Activated CD8-positive, alpha-beta T cell treated with anti-CD3 and anti-CD28 coated beads for 36 hours (primary cell): ENCODE results near the gene ZNF81. TPM values are rescaled to one million over a fixed set of nuclear protein-coding genes. Genes with fewer than 3 reads are reported as not detected.
A peak's percentile ranks its signal among the peaks of the same experiment; 100 is the strongest.

Experiments
- ATAC-seq: fragments of 200-7000 bp; cut with Tn5 transposase; one replicate; pipeline ENCODE4 v1.10.0; 2021; ENCODE audit warnings: mild to moderate bottlenecking, moderate library complexity
- CTCF ChIA-PET: fragments of 350-600 bp; sonication (Branson Sonifier 250); formaldehyde crosslinking; loops from one replicate; lab custom pipeline; 2021; ENCODE audit warnings: antibody characterized with exemption; lab: Charles Lee
- POLR2A ChIA-PET: fragments of 350-600 bp; sonication (Branson Sonifier 250); formaldehyde crosslinking; loops from one replicate; lab custom pipeline; 2021; ENCODE audit warnings: antibody characterized with exemption; lab: Charles Lee
- DNase-seq: peaks from one replicate; pipeline ENCODE4 v3.0.0-alpha.2; 2020
- H3K27ac Mint-ChIP-seq: one replicate; pipeline ENCODE4 v1.8.0; 2021; ENCODE audit warnings: mild to moderate bottlenecking, mixed read lengths
- H3K27me3 Mint-ChIP-seq: one replicate; pipeline ENCODE4 v1.8.0; 2021; ENCODE audit warnings: mixed read lengths
- H3K36me3 Mint-ChIP-seq: one replicate; pipeline ENCODE4 v1.8.0; 2021; ENCODE audit warnings: low read depth, mixed read lengths
- H3K4me1 Mint-ChIP-seq: one replicate; pipeline ENCODE4 v1.8.0; 2021; ENCODE audit warnings: low read depth, mixed read lengths
- H3K4me3 Mint-ChIP-seq: one replicate; pipeline ENCODE4 v1.8.0; 2021; ENCODE audit warnings: mild to moderate bottlenecking, moderate library complexity, mixed read lengths
- H3K9me3 Mint-ChIP-seq: one replicate; pipeline ENCODE4 v1.8.0; 2021; ENCODE audit warnings: mixed read lengths
- intact Hi-C: fragments of 100-400 bp; cut with micrococcal nuclease; formaldehyde crosslinking; loops from one replicate; pipeline ENCODE4 v1.10.0; 2022
- total RNA-seq, 2 experiments: library from RNA; stranded (reverse); gene quantifications; one replicate each; pipeline ENCODE4 v1.2.3, GENCODE V29; 2021
- TF ChIP-seq, protein P1 (sequence below): fragments of 200-600 bp; IDR thresholded peaks from one replicate; pipeline ENCODE4 v1.8.0; 2022; ENCODE audit warnings: antibody characterized with exemption, mild to moderate bottlenecking

Gene ZNF81
- total RNA-seq, 2 experiments from 2014 or later: 5.4 to 6.3 TPM

DNA sequence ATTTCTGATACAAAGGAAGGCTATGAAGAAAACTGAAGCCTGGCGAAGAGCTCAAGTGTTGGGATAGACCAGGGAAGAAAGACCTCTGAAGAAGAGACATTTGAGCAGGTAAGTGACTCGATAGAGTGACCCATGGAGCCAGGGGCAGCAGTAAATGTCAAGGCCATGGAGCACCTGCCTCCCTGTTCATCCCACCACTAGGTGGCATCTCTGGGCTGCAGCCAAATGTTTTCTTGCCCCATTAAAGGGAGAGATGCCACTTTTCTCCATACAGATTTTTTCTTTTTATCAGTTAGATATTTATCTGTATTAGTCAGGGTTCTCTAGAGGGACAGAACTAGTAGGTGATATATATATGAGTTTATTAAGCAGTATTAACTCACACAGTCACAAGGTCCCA lies 4.9 kb upstream of the ZNF81 start:
- TF ChIP-seq, protein P1, sequence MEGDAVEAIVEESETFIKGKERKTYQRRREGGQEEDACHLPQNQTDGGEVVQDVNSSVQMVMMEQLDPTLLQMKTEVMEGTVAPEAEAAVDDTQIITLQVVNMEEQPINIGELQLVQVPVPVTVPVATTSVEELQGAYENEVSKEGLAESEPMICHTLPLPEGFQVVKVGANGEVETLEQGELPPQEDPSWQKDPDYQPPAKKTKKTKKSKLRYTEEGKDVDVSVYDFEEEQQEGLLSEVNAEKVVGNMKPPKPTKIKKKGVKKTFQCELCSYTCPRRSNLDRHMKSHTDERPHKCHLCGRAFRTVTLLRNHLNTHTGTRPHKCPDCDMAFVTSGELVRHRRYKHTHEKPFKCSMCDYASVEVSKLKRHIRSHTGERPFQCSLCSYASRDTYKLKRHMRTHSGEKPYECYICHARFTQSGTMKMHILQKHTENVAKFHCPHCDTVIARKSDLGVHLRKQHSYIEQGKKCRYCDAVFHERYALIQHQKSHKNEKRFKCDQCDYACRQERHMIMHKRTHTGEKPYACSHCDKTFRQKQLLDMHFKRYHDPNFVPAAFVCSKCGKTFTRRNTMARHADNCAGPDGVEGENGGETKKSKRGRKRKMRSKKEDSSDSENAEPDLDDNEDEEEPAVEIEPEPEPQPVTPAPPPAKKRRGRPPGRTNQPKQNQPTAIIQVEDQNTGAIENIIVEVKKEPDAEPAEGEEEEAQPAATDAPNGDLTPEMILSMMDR: peak; percentile 64
- H3K27me3 Mint-ChIP-seq: no peaks in the 10 kb centered on the region
- POLR2A ChIA-PET: no interaction called here

DNA sequence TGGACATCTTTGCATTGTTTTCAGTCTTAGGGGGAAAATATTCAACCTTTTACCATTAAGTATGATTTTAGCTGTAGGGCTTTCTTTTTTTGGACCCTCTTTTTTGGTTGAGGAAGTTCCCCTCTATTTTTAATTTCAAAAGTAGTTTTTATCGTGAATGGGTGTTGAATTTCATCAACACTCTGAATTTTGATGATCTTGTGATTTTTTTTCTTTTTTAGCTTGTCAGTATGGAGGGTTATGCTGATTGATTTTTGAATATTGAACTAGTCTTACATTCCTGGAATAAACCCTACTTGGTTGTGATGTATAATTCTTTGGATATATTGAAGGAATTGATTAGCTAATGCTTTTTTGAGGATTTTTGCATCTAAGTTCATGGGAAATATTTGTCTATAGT lies 1.7 kb downstream of the ZNF81 start:
- no peaks in the 10 kb centered on the region for H3K27me3 Mint-ChIP-seq
- H3K9me3 Mint-ChIP-seq: no peaks in the 10 kb centered on the region
- ChIA-PET CTCF (interaction anchor here (1.7 to 2.5 kb wide), 2 partner anchors 16 to 189 kb away, joined by 6 to 7 read pairs; no protein-coding TSS in a partner anchor), POLR2A (no interaction called here)
- H3K36me3 Mint-ChIP-seq: peaks cover 2% of the 10 kb centered on the region
- TF ChIP-seq, protein P1: no peak
- intact Hi-C loops: no loop called here
- H3K27ac Mint-ChIP-seq: no peak overlapping the region
- no peak overlapping the region for H3K4me3 Mint-ChIP-seq
- ATAC-seq: no peak
- peaks cover 24% of the 10 kb centered on the region for H3K4me1 Mint-ChIP-seq
- no peak for DNase-seq

More for the DNA sequence above, 4.9 kb upstream of the ZNF81 start:
- intact Hi-C loops: loop anchor here (2.0 kb wide), 1 partner anchor 195 kb away; no protein-coding TSS in a partner anchor
- ATAC-seq (no peak), DNase-seq (peak; percentile 67)
- CTCF ChIA-PET: interaction anchor here (0.7 to 2.4 kb wide), 7 partner anchors 9 to 195 kb away, joined by 3 to 27 read pairs (median 4); no protein-coding TSS in a partner anchor
- no peaks in the 10 kb centered on the region for H3K9me3 Mint-ChIP-seq
- no peaks in the 10 kb centered on the region for H3K36me3 Mint-ChIP-seq
- no peak overlapping the region for H3K27ac Mint-ChIP-seq
- H3K4me3 Mint-ChIP-seq: no peak overlapping the region
- H3K4me1 Mint-ChIP-seq: peaks cover 9% of the 10 kb centered on the region

DNA sequence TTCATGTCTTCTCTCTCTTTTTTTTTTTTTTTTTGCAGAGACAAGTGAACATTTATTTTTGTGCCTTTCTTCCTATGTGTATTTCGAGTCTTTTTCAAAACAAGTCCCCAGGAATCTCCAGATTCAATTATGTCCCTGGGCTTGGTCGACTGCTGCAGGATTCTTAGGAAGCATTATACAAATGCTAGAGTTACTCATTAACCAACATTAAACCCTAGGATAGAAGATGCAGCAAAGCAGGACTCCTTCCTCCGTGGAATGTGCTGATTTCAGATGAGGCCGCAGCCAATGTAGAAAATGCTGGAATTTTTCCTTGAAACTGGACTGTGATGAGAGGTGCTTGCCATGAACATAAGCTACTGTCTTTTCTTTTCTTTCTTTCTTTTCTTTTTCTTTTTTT lies 3.4 kb downstream of the ZNF81 start:
- POLR2A ChIA-PET: no interaction called here
- ATAC-seq (no peak), DNase-seq (no peak)
- no peak overlapping the region for H3K4me3 Mint-ChIP-seq
- no peaks in the 10 kb centered on the region for H3K27me3 Mint-ChIP-seq
- intact Hi-C loops: no loop called here
- peaks cover 3% of the 10 kb centered on the region for H3K36me3 Mint-ChIP-seq
- CTCF ChIA-PET: interaction anchor here (1.2 kb wide), 1 partner anchor 186 kb away, joined by 3 read pairs; no protein-coding TSS in a partner anchor
- H3K4me1 Mint-ChIP-seq: peaks cover 21% of the 10 kb centered on the region
- H3K9me3 Mint-ChIP-seq: no peaks in the 10 kb centered on the region
- H3K27ac Mint-ChIP-seq: no peak overlapping the region
- TF ChIP-seq, protein P1: no peak

- DNase-seq: no peak
- ChIA-PET CTCF (interaction anchor here (1.1 kb wide), 1 partner anchor 184 kb away, joined by 3 read pairs; no protein-coding TSS in a partner anchor), POLR2A (no interaction called here)
- no peak overlapping the region for H3K4me3 Mint-ChIP-seq
- H3K27me3 Mint-ChIP-seq: no peaks in the 10 kb centered on the region
- H3K27ac Mint-ChIP-seq: no peak overlapping the region
- no peak for ATAC-seq
- TF ChIP-seq, protein P1: no peak
- H3K36me3 Mint-ChIP-seq: peaks cover 3% of the 10 kb centered on the region
- H3K4me1 Mint-ChIP-seq: peaks cover 6% of the 10 kb centered on the region
- intact Hi-C loops: no loop called here
- no peaks in the 10 kb centered on the region for H3K9me3 Mint-ChIP-seq
Observed at GRCh38 chrX:47843363-47843762, 6.7 kb downstream of the ZNF81 start.

- Mint-ChIP-seq H3K4me1 (peaks cover 5% of the 10 kb centered on the region), H3K9me3 (no peaks in the 10 kb centered on the region), H3K27ac (no peak overlapping the region), H3K4me3 (no peak overlapping the region), H3K36me3 (peaks cover 5% of the 10 kb centered on the region), H3K27me3 (no peaks in the 10 kb centered on the region)
- POLR2A ChIA-PET: interaction anchor here (0.6 kb wide), 1 partner anchor 183 kb away, joined by 3 read pairs; no protein-coding TSS in a partner anchor
- TF ChIP-seq, protein P1: no peak
- CTCF ChIA-PET: interaction anchor here (1.1 kb wide), 1 partner anchor 183 kb away, joined by 3 read pairs; no protein-coding TSS in a partner anchor
- intact Hi-C loops: no loop called here
- DNase-seq: no peak
- ATAC-seq: no peak
Observed at GRCh38 chrX:47844117-47844516, 7.4 kb downstream of the ZNF81 start.
